ENCODE measurements around the gene SLC16A13. TPM values are rescaled to one million over a fixed set of nuclear protein-coding genes. Genes with fewer than 3 reads are reported as not detected.

SLC16A13 gene
- total and polyA plus RNA-seq, 2 of the 8 experiments (the other 6 are each of a cell fraction or from before 2014, with no cell fraction given), result 5.4 to 5.8 TPM

DNA sequence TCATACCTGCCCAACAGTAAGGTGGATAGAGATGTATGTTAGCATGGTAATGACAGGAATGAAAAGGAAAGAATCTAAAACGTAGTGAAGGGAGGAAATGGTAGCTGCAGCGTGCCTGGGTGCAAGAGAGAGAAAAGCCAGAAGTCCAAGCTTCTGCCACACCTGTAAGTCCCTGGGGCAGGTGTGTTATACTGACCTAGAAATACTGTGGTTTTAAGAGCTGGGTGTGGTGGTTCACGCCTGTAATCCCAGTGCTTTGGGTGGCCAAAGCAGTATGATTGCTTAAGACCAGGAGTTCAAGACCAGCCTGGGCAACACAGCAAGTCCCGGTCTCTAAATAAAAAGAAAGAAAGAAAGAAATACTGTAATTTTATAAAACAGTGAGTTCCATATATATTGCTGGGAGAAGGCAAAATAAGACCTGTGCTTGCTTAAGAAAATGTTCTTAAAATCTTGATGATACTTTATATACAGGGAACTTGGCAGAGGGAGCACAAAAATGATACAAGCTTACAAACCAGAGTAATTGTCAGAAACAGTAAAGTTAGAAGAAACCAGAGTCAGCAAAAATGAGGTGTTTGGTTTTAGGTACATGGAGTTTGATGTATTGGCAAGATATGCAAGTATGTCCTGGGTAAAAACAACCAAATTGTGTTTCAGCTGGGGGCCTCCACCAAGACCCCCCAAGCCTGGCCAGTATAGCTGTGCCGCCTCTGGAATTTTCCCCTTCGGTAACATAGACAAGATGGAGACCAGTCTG is 33.3 kb upstream of the SLC16A13 start:
- H3K27ac ChIP-seq (ENCODE audit: low read depth, low read length), result no peak overlapping the region
- H3K79me2 ChIP-seq (ENCODE audit: control insufficient read depth in 1 of 2, insufficient read depth in 2 of 2, low read length in 2 of 2), result no peaks in the 10 kb centered on the region; a peak in 1 of 4 replicates
- no peak overlapping the region for H3K23ac ChIP-seq (ENCODE audit: insufficient read length)
- H3K27me3 ChIP-seq (replicated peaks in 1 of 4; ENCODE audit: control insufficient read depth in 3 of 4, extremely low read depth in 1 of 4, insufficient read depth in 3 of 4, low read length in 3 of 4), result no peaks in the 10 kb centered on the region
- no peaks in the 10 kb centered on the region for H3K4me1 ChIP-seq (replicated peaks in 1 of 4; ENCODE audit: control insufficient read depth in 3 of 4, insufficient read depth in 4 of 4, low read length in 3 of 4)
- CTCF ChIA-PET (ENCODE audit: partially characterized antibody), result interaction anchor here (0.6 to 11.1 kb wide), 20 partner anchors 9 to 401 kb away, joined by 3 to 152 read pairs (median 4); no protein-coding TSS in a partner anchor
- DNase-seq (ENCODE audit: low read depth in 1 of 2, low spot score in 2 of 2), result no peak
- no peak overlapping the region for H3K56ac ChIP-seq (replicated peaks; ENCODE audit: insufficient read length, low read depth, low read length)
- no peak overlapping the region for H2BK5ac ChIP-seq (ENCODE audit: low read depth, low read length)
- H4K20me1 ChIP-seq (replicated peaks in 1 of 2; ENCODE audit: control insufficient read depth in 1 of 2, insufficient read depth in 2 of 2, low read length in 2 of 2), result peaks cover 6 to 16% of the 10 kb centered on the region in 2 experiments
- H3K18ac ChIP-seq (ENCODE audit: extremely low read depth, low read length), result no peak overlapping the region
- H2BK15ac ChIP-seq (ENCODE audit: low read length), result no peak overlapping the region
- no peak overlapping the region for H2BK12ac ChIP-seq (ENCODE audit: low read depth, low read length)
- H2AK5ac ChIP-seq (ENCODE audit: low read depth, low read length), result no peak overlapping the region
- H2AFZ ChIP-seq (ENCODE audit: low read length), result no peak overlapping the region
- no peak overlapping the region for H3K9ac ChIP-seq (replicated peaks in 1 of 4; ENCODE audit: extremely low read depth in 1 of 4, low read depth in 3 of 4, low read length in 3 of 4)
- peaks cover 0 to 4% (median 3%) of the 10 kb centered on the region in 4 experiments; a peak in 3 of 8 replicates for H3K36me3 ChIP-seq (ENCODE audit: control insufficient read depth in 2 of 4, insufficient read depth in 4 of 4, low read length in 3 of 4)
- POLR2A ChIA-PET (ENCODE audit: partially characterized antibody), result interaction anchor here (1.0 to 1.2 kb wide), 2 partner anchors 8 to 10 kb away, joined by 3 read pairs; partner anchors contain the start of gene RNASEK
- H3K79me1 ChIP-seq (ENCODE audit: low read depth, low read length), result no peaks in the 10 kb centered on the region
- H3K4me2 ChIP-seq (ENCODE audit: insufficient read depth in 1 of 2, low read depth in 2 of 2, low read length in 2 of 2), result no peak overlapping the region
- no peak overlapping the region for H3K4me3 ChIP-seq (ENCODE audit: extremely low read depth in 1 of 4, insufficient read depth in 2 of 4, low read depth in 3 of 4, low read length in 4 of 4)
- 93% methylated on average over 6 of the region's 6 CpGs; no CpG with 5 or more reads in 1 of the 2 experiments for WGBS, 2 experiments (ENCODE audit: extremely low coverage in 1 of 2, insufficient coverage in 1 of 2, insufficient read length in 1 of 2, insufficient replicate concordance in 2 of 2, low coverage in 1 of 2, low lambda C conversion rate in 2 of 2, missing lambda C conversion rate in 1 of 2)
- no peak overlapping the region for H2BK20ac ChIP-seq (ENCODE audit: low read length)
- H2BK120ac ChIP-seq (replicated peaks; ENCODE audit: low read depth, low read length), result no peak overlapping the region
- H4K91ac ChIP-seq (replicated peaks; ENCODE audit: insufficient read length, low read length), result no peak overlapping the region
- H3K9me3 ChIP-seq (ENCODE audit: insufficient read depth in 2 of 2, low read depth in 1 of 2, low read length in 1 of 2), result no peaks in the 10 kb centered on the region
- no peak overlapping the region for H4K5ac ChIP-seq (ENCODE audit: insufficient read length, low read depth, low read length)
- H4K8ac ChIP-seq (ENCODE audit: extremely low read depth, insufficient read depth, low read length), result no peak overlapping the region
- H3K14ac ChIP-seq (ENCODE audit: insufficient read length), result no peak overlapping the region
- H3K23me2 ChIP-seq (ENCODE audit: low read depth, low read length), result no peaks in the 10 kb centered on the region
- no peak for FAIRE-seq
- no peak overlapping the region for H3K4ac ChIP-seq (replicated peaks; ENCODE audit: insufficient read length, low read depth, low read length)
- TF ChIP-seq ZNF274 (IDR thresholded peaks at IDR 0.05; ENCODE audit: borderline replicate concordance, extremely low read depth, low read length), result no peak
- no peak for TF ChIP-seq TEAD4 (IDR thresholded peaks at IDR 0.05; ENCODE audit: low read depth, low read length)
- TF ChIP-seq EP300 (IDR thresholded peaks at IDR 0.05; ENCODE audit: borderline replicate concordance in 1 of 2, low read depth in 2 of 2, low read length in 2 of 2), result no peak
- TF ChIP-seq, protein P1, sequence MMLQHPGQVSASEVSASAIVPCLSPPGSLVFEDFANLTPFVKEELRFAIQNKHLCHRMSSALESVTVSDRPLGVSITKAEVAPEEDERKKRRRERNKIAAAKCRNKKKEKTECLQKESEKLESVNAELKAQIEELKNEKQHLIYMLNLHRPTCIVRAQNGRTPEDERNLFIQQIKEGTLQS (IDR thresholded peaks at IDR 0.05; ENCODE audit: insufficient read depth, low read depth, low read length), result no peak
- TF ChIP-seq FOSL1 (IDR thresholded peaks at IDR 0.05; ENCODE audit: insufficient read depth, low read depth, low read length), result no peak
- no peak for TF ChIP-seq ATF2 (IDR thresholded peaks at IDR 0.05; ENCODE audit: low read length)
- TF ChIP-seq CTBP2 (IDR thresholded peaks at IDR 0.05; ENCODE audit: borderline replicate concordance, insufficient read depth, insufficient read length, low read length), result no peak
- TF ChIP-seq HDAC2 (IDR thresholded peaks at IDR 0.05; ENCODE audit: borderline replicate concordance in 1 of 2, low read depth in 2 of 2, low read length in 2 of 2), result no peak
- no peak for TF ChIP-seq TBP (IDR thresholded peaks at IDR 0.05; ENCODE audit: low read depth, low read length)

All from H1 (cell line).